Natural killer cell (primary cell): ENCODE data around the gene FAM181B. TPM values are rescaled to one million over a fixed set of nuclear protein-coding genes. Genes with fewer than 3 reads are reported as not detected.
A peak's percentile ranks its signal among the peaks of the same experiment; 100 is the strongest.

ENCODE experiments used
- ATAC-seq, 3 donors: fragments of 150-1000 bp in 2 of 3; fragments of 200-7000 bp in 1 of 3; cut with Tn5 transposase; 1 replicate in 1 of 3; 2 replicates in 2 of 3; pipeline ENCODE4 v1.10.0; 2021; ENCODE audit warnings: mild to moderate bottlenecking in 2 of 3, moderate library complexity in 2 of 3
- DNase-seq, 2 donors: peaks; one replicate each; pipeline versions ENCODE4 v3.0.0 to v3.0.0-alpha.2; 2013 to 2021; ENCODE audit warnings: mixed read lengths in 1 of 2
- H3K27ac ChIP-seq: one replicate; pipeline ENCODE4 v1.5.1; 2013; ENCODE audit warnings: mild to moderate bottlenecking, low read length
- H3K27me3 ChIP-seq: one replicate; pipeline ENCODE4 v1.6.1; 2013; ENCODE audit warnings: low read length; ENCODE audit not compliant: control insufficient read depth, insufficient read depth
- H3K36me3 ChIP-seq: one replicate; pipeline ENCODE4 v1.6.1; 2013; ENCODE audit warnings: low read length; ENCODE audit not compliant: control insufficient read depth, insufficient read depth
- H3K4me1 ChIP-seq: one replicate; pipeline ENCODE4 v1.6.1; 2013; ENCODE audit warnings: low read length; ENCODE audit not compliant: control insufficient read depth, insufficient read depth
- H3K4me3 ChIP-seq: one replicate; pipeline ENCODE4 v1.5.1; 2013; ENCODE audit warnings: low read length
- H3K9me3 ChIP-seq: one replicate; pipeline ENCODE4 v1.6.1; 2013; ENCODE audit warnings: low read length; ENCODE audit not compliant: control insufficient read depth, insufficient read depth
- H3K27ac Mint-ChIP-seq, 2 donors: one replicate each; pipeline ENCODE4 v1.8.0; 2022; ENCODE audit warnings: mild to moderate bottlenecking in 2 of 2, mixed read lengths in 2 of 2, moderate library complexity in 1 of 2
- H3K27me3 Mint-ChIP-seq, 2 donors: one replicate each; pipeline ENCODE4 v1.8.0; 2022; ENCODE audit warnings: low read depth in 2 of 2, mixed read lengths in 2 of 2
- H3K36me3 Mint-ChIP-seq: one replicate; pipeline ENCODE4 v1.8.0; 2022; ENCODE audit warnings: mixed read lengths
- H3K4me1 Mint-ChIP-seq, 2 donors: one replicate each; pipeline ENCODE4 v1.8.0; 2022; ENCODE audit warnings: mixed read lengths in 2 of 2
- H3K4me3 Mint-ChIP-seq: one replicate; pipeline ENCODE4 v1.8.0; 2022; ENCODE audit warnings: mild to moderate bottlenecking, moderate library complexity, mixed read lengths
- H3K9me3 Mint-ChIP-seq, 2 donors: one replicate each; pipeline ENCODE4 v1.8.0; 2022; ENCODE audit warnings: mixed read lengths in 2 of 2
- CTCF ChIP-seq: fragments of 200-600 bp; IDR thresholded peaks from one replicate; pipeline ENCODE4 v1.8.0; 2022; ENCODE audit warnings: antibody characterized with exemption
- WGBS: methylation state at CpG from one replicate; pipeline ENCODE4 v1.1.7; 2013; ENCODE audit warnings: missing lambda C conversion rate; ENCODE audit not compliant: insufficient coverage; 5-methylcytosine and 5-hydroxymethylcytosine counted together
- intact Hi-C: fragments of 100-400 bp; cut with micrococcal nuclease; formaldehyde crosslinking; loops from one replicate; pipeline ENCODE4 v1.14.2; 2022
- total RNA-seq, 4 donors: library from RNA; stranded (reverse); fragments of 120-200 nt in 1 of 4; gene quantifications; one replicate each; pipeline versions ENCODE4 v1.2.3 to v1.2.4, GENCODE V29; 2013 to 2022

Gene FAM181B
- not detected for total RNA-seq
- total RNA-seq (2013) = not detected

DNA sequence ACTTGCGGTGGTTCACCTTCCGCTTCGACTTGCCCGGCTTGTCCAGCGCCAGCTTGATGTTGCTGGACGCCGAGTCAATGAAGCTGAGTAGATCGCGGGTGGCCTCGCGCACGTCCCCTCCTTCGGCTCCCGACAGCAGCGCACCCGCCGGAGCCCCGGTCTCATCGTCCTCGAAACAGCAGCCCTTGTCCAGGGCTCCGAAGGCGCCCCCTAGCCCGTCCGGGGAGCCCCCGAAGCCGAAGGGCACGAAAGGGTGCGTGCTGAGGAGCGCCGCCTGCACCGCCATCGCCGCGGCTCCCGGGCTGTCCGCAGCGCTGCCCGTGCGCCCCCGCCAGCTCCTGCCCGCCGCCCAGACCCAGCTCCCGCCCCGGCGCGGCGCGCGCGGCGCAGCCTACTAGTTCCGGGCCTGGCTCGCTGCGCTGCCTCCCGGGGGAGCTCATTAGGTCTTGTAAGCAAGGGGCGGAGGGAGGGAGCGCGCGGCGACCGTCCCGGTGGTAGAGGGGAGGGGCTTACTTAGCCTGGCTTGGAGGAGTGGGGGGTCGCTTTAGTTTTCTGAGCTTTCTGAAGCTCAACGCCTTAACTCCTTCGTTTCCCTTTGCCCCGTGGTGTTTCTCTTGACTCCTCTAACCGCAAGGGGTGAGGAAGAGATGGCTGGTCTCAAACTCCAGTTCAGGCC lies at the start of gene FAM181B:
Gene FAM181B, minus strand, starts transcription at position 421 of the 676 bp plus-strand sequence. Its CDS starts 135 bp downstream, at position 286.
- H3K27ac ChIP-seq = no peak within 1 kb of the TSS
- Mint-ChIP-seq H3K4me3 (peak within 1 kb of the TSS; percentile 57), H3K9me3 (no peaks in the 10 kb centered on the region), H3K36me3 (peaks cover 7% of the 10 kb centered on the region), H3K27ac (no peak within 1 kb of the TSS), H3K27me3 (peaks cover 47 to 74% of the 10 kb centered on the region in 2 donors), H3K4me1 (no peaks in the 10 kb centered on the region)
- peak in 1 of 3 donors; percentile 52 for ATAC-seq
- no peaks in the 10 kb centered on the region for H3K9me3 ChIP-seq
- H3K27me3 ChIP-seq = peaks cover 12% of the 10 kb centered on the region
- TF ChIP-seq CTCF = no peak
- no peak within 1 kb of the TSS for H3K4me3 ChIP-seq
- 1% methylated on average over 67 of the region's 67 CpGs for WGBS
- no peaks in the 10 kb centered on the region for H3K4me1 ChIP-seq
- intact Hi-C loops = no loop called here
- no peaks in the 10 kb centered on the region for H3K36me3 ChIP-seq
- peak in 1 of 2 donors; percentile 51 for DNase-seq

GRCh38 chr11:82782825-82783374 lies 49.2 kb upstream of the FAM181B start:
- H3K27ac Mint-ChIP-seq = no peak overlapping the region
- WGBS = 89% methylated on average over 1 of the region's 1 CpG

GRCh38 chr11:82778776-82779175 lies 45.1 kb upstream of the FAM181B start:
- intact Hi-C loops = no loop called here
- Mint-ChIP-seq H3K27me3 (peaks cover 9 to 15% of the 10 kb centered on the region in 2 donors), H3K36me3 (peaks cover 10% of the 10 kb centered on the region), H3K4me1 (no peaks in the 10 kb centered on the region), H3K9me3 (peaks cover 9 to 17% of the 10 kb centered on the region in 2 donors), H3K4me3 (no peak overlapping the region), H3K27ac (no peak overlapping the region)
- ATAC-seq (no peak), DNase-seq (no peak)
- Histone ChIP-seq H3K4me3 (no peak overlapping the region), H3K9me3 (no peaks in the 10 kb centered on the region), H3K27me3 (no peaks in the 10 kb centered on the region), H3K36me3 (no peaks in the 10 kb centered on the region), H3K4me1 (no peaks in the 10 kb centered on the region), H3K27ac (no peak overlapping the region)
- 78% methylated on average over 1 of the region's 1 CpG for WGBS
- no peak for TF ChIP-seq CTCF

More at GRCh38 chr11:82782825-82783374, 49.2 kb upstream of the FAM181B start:
- no peak for TF ChIP-seq CTCF
- no peaks in the 10 kb centered on the region for H3K36me3 ChIP-seq
- no peaks in the 10 kb centered on the region for H3K4me1 ChIP-seq
- ATAC-seq (no peak), DNase-seq (no peak)
- H3K9me3 Mint-ChIP-seq = peaks cover 6 to 10% of the 10 kb centered on the region in 2 donors
- intact Hi-C loops = no loop called here
- no peaks in the 10 kb centered on the region for H3K36me3 Mint-ChIP-seq
- no peaks in the 10 kb centered on the region for H3K9me3 ChIP-seq
- H3K4me1 Mint-ChIP-seq = no peaks in the 10 kb centered on the region
- H3K4me3 ChIP-seq = no peak overlapping the region
- H3K27ac ChIP-seq = no peak overlapping the region
- H3K4me3 Mint-ChIP-seq = no peak overlapping the region
- peaks cover 9% of the 10 kb centered on the region in 2 donors for H3K27me3 Mint-ChIP-seq
- H3K27me3 ChIP-seq = no peaks in the 10 kb centered on the region
